HepG2 (cell line): ENCODE measurements around the gene TIMM17A. TPM values are rescaled to one million over a fixed set of nuclear protein-coding genes. Genes with fewer than 3 reads are reported as not detected.

Source experiments
- ATAC-seq: fragments of 200-7000 bp; cut with Tn5 transposase; 3 replicates; pipeline ENCODE4 v1.9.1; 2020; ENCODE audit warnings: mild to moderate bottlenecking, moderate library complexity
- BruUV-seq: library from RNA; stranded (reverse); fragments of 400-500 nt; replicated peaks from 2 replicates; lab custom pipeline; 2021; lab: Mats Ljungman, UMichigan
- CTCF ChIA-PET: fragments of 300-600 bp; formaldehyde crosslinking; extraction: SDS; loops from one replicate; lab custom pipeline; 2021; ENCODE audit warnings: low total read pairs, inconsistent platforms, low intra/inter-chr PET ratio; lab: Yijun Ruan, JAX
- POLR2A ChIA-PET: fragments of 350-600 bp; sonication (Branson Sonifier 250); formaldehyde crosslinking; loops from one replicate; lab custom pipeline; 2020; ENCODE audit warnings: antibody characterized with exemption, inconsistent platforms; lab: Yijun Ruan, JAX
- DNase-seq: peaks from one replicate; pipeline ENCODE4 v3.0.0-alpha.2; 2015; ENCODE audit warnings: low spot score
- FAIRE-seq: peaks from 3 replicates; lab custom pipeline; 2011; peaks lifted over from hg19 to GRCh38; lab: Jason Lieb, UNC
- H2AFZ ChIP-seq: one replicate; pipeline ENCODE4 v1.6.1; 2011; ENCODE audit warnings: low read length, inconsistent platforms
- H3K27ac ChIP-seq: fragments of 300-600 bp; 3 replicates; pipeline ENCODE4 v1.8.0; 2011; ENCODE audit warnings: mixed run types, mild to moderate bottlenecking, mixed read lengths, low read length, inconsistent platforms; ENCODE audit not compliant: insufficient read depth; ENCODE audit errors: extremely low read length
- H3K27me3 ChIP-seq, 2 experiments: fragments of 200-600 bp in 1 of 2; 2 replicates in 1 of 2; 3 replicates in 1 of 2; pipeline versions ENCODE4 v1.6.0 to v1.8.0; 2011; ENCODE audit warnings: low read length in 2 of 2, mild to moderate bottlenecking in 2 of 2, moderate library complexity in 2 of 2, inconsistent platforms in 1 of 2; ENCODE audit not compliant: insufficient read depth in 2 of 2, control insufficient read depth in 1 of 2
- H3K36me3 ChIP-seq, 2 experiments: fragments of 200-600 bp in 1 of 2; replicated peaks in 1 of 2; 2 replicates in 1 of 2; 3 replicates in 1 of 2; pipeline versions ENCODE4 v1.5.1 to v1.8.0; 2011; ENCODE audit warnings: low read length in 2 of 2, inconsistent platforms in 1 of 2; ENCODE audit not compliant: insufficient read depth in 2 of 2, control insufficient read depth in 1 of 2
- H3K4me1 ChIP-seq: 2 replicates; pipeline ENCODE4 v1.5.1; 2012; ENCODE audit warnings: low read length, inconsistent platforms; ENCODE audit not compliant: insufficient read depth
- H3K4me2 ChIP-seq: 2 replicates; pipeline ENCODE4 v1.6.0; 2011; ENCODE audit warnings: low read depth, low read length, inconsistent platforms
- H3K4me3 ChIP-seq, 3 experiments: fragments of 200-600 bp in 1 of 3; sonication (generic), shearing (Covaris generic) in 1 of 3; replicated peaks in 1 of 3; 2 replicates each; pipeline ENCODE4 v1.5.1; 2011 to 2016; ENCODE audit warnings: low read length in 3 of 3, inconsistent platforms in 2 of 3, low read depth in 2 of 3, mild to moderate bottlenecking in 2 of 3, control low read depth in 1 of 3, mixed read lengths in 1 of 3; ENCODE audit not compliant: insufficient read depth in 1 of 3
- H3K79me2 ChIP-seq: one replicate; pipeline ENCODE4 v1.6.1; 2011; ENCODE audit warnings: low read length, inconsistent platforms; ENCODE audit not compliant: insufficient read depth
- H3K9ac ChIP-seq: 2 replicates; pipeline ENCODE4 v1.6.0; 2011; ENCODE audit warnings: mild to moderate bottlenecking, low read depth, low read length, inconsistent platforms; ENCODE audit not compliant: insufficient read depth
- H3K9me3 ChIP-seq: 2 replicates; pipeline ENCODE4 v1.5.1; 2012; ENCODE audit warnings: mild to moderate bottlenecking, low read length
- H4K20me1 ChIP-seq: 2 replicates; pipeline ENCODE4 v1.6.0; 2011; ENCODE audit warnings: inconsistent platforms, mild to moderate bottlenecking, low read length, moderate library complexity; ENCODE audit not compliant: insufficient read depth
- BRCA1 ChIP-seq: sonication (generic); formaldehyde crosslinking; IDR thresholded peaks from 2 replicates; pipeline ENCODE4 v1.4.0; 2020; ENCODE audit warnings: missing genetic modification reagents
- CAMTA2 ChIP-seq: sonication (generic); formaldehyde crosslinking; IDR thresholded peaks from 2 replicates; pipeline ENCODE4 v1.4.0; 2020; ENCODE audit warnings: mild to moderate bottlenecking, missing genetic modification reagents, borderline replicate concordance
- ELK4 ChIP-seq: sonication (generic); formaldehyde crosslinking; IDR thresholded peaks from 2 replicates; pipeline ENCODE4 v1.9.0; 2021; ENCODE audit warnings: missing genetic modification reagents, borderline replicate concordance
- HINFP ChIP-seq: sonication (generic); formaldehyde crosslinking; IDR thresholded peaks from 2 replicates; pipeline ENCODE4 v1.4.0; 2020; ENCODE audit warnings: low read depth, mild to moderate bottlenecking, missing genetic modification reagents
- HOXD1 ChIP-seq: sonication (generic); formaldehyde crosslinking; IDR thresholded peaks from 2 replicates; pipeline ENCODE4 v1.5.0; 2020; ENCODE audit warnings: missing genetic modification reagents
- PAXIP1 ChIP-seq: sonication (generic); formaldehyde crosslinking; conservative IDR thresholded peaks from 2 replicates; pipeline ENCODE4 v1.4.0; 2020; ENCODE audit warnings: mild to moderate bottlenecking, missing genetic modification reagents, moderate library complexity
- RBM22 ChIP-seq: fragments of 200-400 bp; formaldehyde crosslinking; optimal IDR thresholded peaks from 2 replicates; pipeline ENCODE3; 2017; ENCODE audit warnings: mild to moderate bottlenecking, low read length, moderate library complexity
- SMYD3 ChIP-seq: sonication (generic); formaldehyde crosslinking; IDR thresholded peaks from 2 replicates; pipeline ENCODE4 v1.8.1; 2023; ENCODE audit warnings: mild to moderate bottlenecking, missing genetic modification reagents
- ZNF275 ChIP-seq: sonication (generic); formaldehyde crosslinking; IDR thresholded peaks from 2 replicates; pipeline ENCODE4 v1.8.0; 2022; ENCODE audit warnings: missing genetic modification reagents, mild to moderate bottlenecking, inconsistent platforms, borderline replicate concordance
- ZNF788 ChIP-seq: sonication (generic); formaldehyde crosslinking; IDR thresholded peaks from 2 replicates; pipeline ENCODE4 v1.5.0; 2020; ENCODE audit warnings: mild to moderate bottlenecking, missing genetic modification reagents, borderline replicate concordance
- WGBS: methylation state at CpG from one replicate; pipeline ENCODE4 v1.1.6; 2017; ENCODE audit warnings: low lambda C conversion rate; 5-methylcytosine and 5-hydroxymethylcytosine counted together
- in situ Hi-C: cut with HindIII; loops from 2 replicates; pipeline ENCODE4 v1.10.0; 2017; ENCODE audit warnings: low pct_unique_long_range_greater_than_20kb; ENCODE audit not compliant: extremely low pct_ligation_motif_present
- intact Hi-C: fragments of 100-400 bp; cut with micrococcal nuclease; formaldehyde crosslinking; loops from one replicate; pipeline ENCODE4 v1.10.0; 2022; ENCODE audit not compliant: unreplicated experiment
- polyA plus RNA-seq, 8 experiments: library from polyadenylated mRNA; depleted of rRNA in 3 of 8; stranded (reverse) in 7 of 8; unstranded in 1 of 8; fragments of >200 nt; fragmentation: Illumina TruSeq in 4 of 8; extraction: Trizol in 4 of 8; gene quantifications; 2 replicates each; pipeline versions ENCODE4 v1.2.1 to v1.2.3, GENCODE V29; 2011 to 2016; ENCODE audit warnings: low read depth in 4 of 8, missing spikeins in 1 of 8, mixed read lengths in 1 of 8; ENCODE audit not compliant: insufficient read depth in 1 of 8
- total RNA-seq, 5 experiments: library from RNA; depleted of rRNA; stranded (reverse); fragments of >200 nt; fragmentation: Illumina TruSeq; extraction: Trizol; gene quantifications; 2 replicates each; pipeline ENCODE4 v1.2.3, GENCODE V29; 2016; ENCODE audit warnings: low read depth in 1 of 5

TIMM17A gene
- total and polyA plus RNA-seq, 2 of the 13 experiments (the other 11 are each of a cell fraction or from before 2014, with no cell fraction given) = 50.8 to 97.8 TPM

- no peak for TF ChIP-seq ELK4 (CRISPR knock-in tag)
Measured at GRCh38 chr1:201939148-201939547, 16.2 kb upstream of the TIMM17A start (continued).

- BruUV-seq = no TSS peak
- POLR2A ChIA-PET = no interaction called here
- Histone ChIP-seq H3K36me3 (no peaks in the 10 kb centered on the region), H3K9ac (no peak overlapping the region), H3K27ac (no peak overlapping the region), H3K4me3 (no peak overlapping the region), H3K9me3 (no peaks in the 10 kb centered on the region), H2AFZ (no peak overlapping the region), H3K4me1 (peaks cover 6% of the 10 kb centered on the region), H4K20me1 (no peaks in the 10 kb centered on the region), H3K79me2 (no peaks in the 10 kb centered on the region), H3K27me3 (peaks cover 0 to 13% of the 10 kb centered on the region in 2 experiments; a peak in 1 of 5 replicates), H3K4me2 (no peak overlapping the region)
- FAIRE-seq (no peak), DNase-seq (no peak), ATAC-seq (no peak)
- WGBS = 33% methylated on average over 3 of the region's 5 CpGs
- intact Hi-C loops (no loop called here), in situ Hi-C loops (no loop called here)
- CTCF ChIA-PET = no interaction called here
- no peak for TF ChIP-seq BRCA1 (CRISPR knock-in tag)
- TF ChIP-seq SMYD3 (CRISPR knock-in tag) = no peak
- no peak for TF ChIP-seq PAXIP1 (CRISPR knock-in tag)
- no peak for TF ChIP-seq HINFP (CRISPR knock-in tag)
- no peak for TF ChIP-seq RBM22
- TF ChIP-seq CAMTA2 (CRISPR knock-in tag) = no peak
- TF ChIP-seq HOXD1 (CRISPR knock-in tag) = no peak
- no peak for TF ChIP-seq ZNF788 (CRISPR knock-in tag)
- TF ChIP-seq ZNF275 (CRISPR knock-in tag) = no peak
Measured at GRCh38 chr1:201939574-201939973, 15.7 kb upstream of the TIMM17A start.
